ENCODE results near the gene ANKRD7. TPM values are rescaled to one million over a fixed set of nuclear protein-coding genes. Genes with fewer than 3 reads are reported as not detected.
A peak's percentile ranks its signal among the peaks of the same experiment; 100 is the strongest.

ANKRD7 gene
- total RNA-seq, 2 donors from 2014 or later: 0.79 to 1.1 TPM

GRCh38 chr7:118195837-118196474 lies 28.5 kb upstream of the ANKRD7 start:
- Histone ChIP-seq H3K4me1 (no peaks in the 10 kb centered on the region), H3K27me3 (no peaks in the 10 kb centered on the region), H3K9me3 (no peaks in the 10 kb centered on the region), H3K4me3 (no peak overlapping the region), H3K36me3 (peaks cover 1% of the 10 kb centered on the region), H3K27ac (no peak overlapping the region)
- DNase-seq (ENCODE audit: low spot score): no peak
- peak; percentile 68 to 77 for TF ChIP-seq CTCF (IDR thresholded peaks at IDR 0.05)

- Histone ChIP-seq H3K27me3 (no peaks in the 10 kb centered on the region), H3K27ac (no peak overlapping the region), H3K36me3 (no peaks in the 10 kb centered on the region), H3K9me3 (no peaks in the 10 kb centered on the region), H3K4me1 (no peaks in the 10 kb centered on the region), H3K4me3 (no peak overlapping the region)
- TF ChIP-seq CTCF (IDR thresholded peaks at IDR 0.05): no peak
- no peak for DNase-seq (ENCODE audit: low spot score)
These were observed 22.4 kb upstream of the ANKRD7 start for GRCh38 chr7:118202061-118202460.

GRCh38 chr7:118214051-118214832 lies 10.3 kb upstream of the ANKRD7 start:
- Histone ChIP-seq H3K4me3 (peak overlapping the region; percentile 28 to 58), H3K27me3 (no peaks in the 10 kb centered on the region), H3K36me3 (no peaks in the 10 kb centered on the region), H3K27ac (peak overlapping the region; percentile 47 to 54), H3K4me1 (no peaks in the 10 kb centered on the region), H3K9me3 (no peaks in the 10 kb centered on the region)
- no peak for TF ChIP-seq CTCF (IDR thresholded peaks at IDR 0.05)
- DNase-seq (ENCODE audit: low spot score): peak; percentile 70

- Histone ChIP-seq H3K4me1 (no peaks in the 10 kb centered on the region), H3K36me3 (no peaks in the 10 kb centered on the region), H3K4me3 (peak overlapping the region; percentile 28 to 58), H3K27me3 (no peaks in the 10 kb centered on the region), H3K9me3 (no peaks in the 10 kb centered on the region), H3K27ac (peak overlapping the region; percentile 47 to 54)
- no peak for TF ChIP-seq CTCF (IDR thresholded peaks at IDR 0.05)
- no peak for DNase-seq (ENCODE audit: low spot score)
These were observed 9.7 kb upstream of the ANKRD7 start for GRCh38 chr7:118214833-118215182.

GRCh38 chr7:118217210-118217619 lies 7.3 kb upstream of the ANKRD7 start:
- Histone ChIP-seq H3K27ac (no peak overlapping the region), H3K4me1 (no peaks in the 10 kb centered on the region), H3K4me3 (no peak overlapping the region), H3K27me3 (no peaks in the 10 kb centered on the region), H3K9me3 (no peaks in the 10 kb centered on the region), H3K36me3 (no peaks in the 10 kb centered on the region)
- TF ChIP-seq CTCF (IDR thresholded peaks at IDR 0.05): no peak
- DNase-seq (ENCODE audit: low spot score): no peak

Measured in right atrium auricular region (tissue), 2 donors.